OCI-LY1 (cell line): ENCODE measurements around the gene AARS1.

Experiments
- H2AFZ ChIP-seq: fragments of 200-600 bp; sonication (generic), shearing (Covaris generic); 2 replicates; pipeline ENCODE4 v1.6.0; 2014; ENCODE audit warnings: antibody characterized with exemption, mild to moderate bottlenecking, low read length
- H3F3A ChIP-seq: fragments of 200-600 bp; sonication (generic), shearing (Covaris generic); 2 replicates; pipeline ENCODE4 v1.6.0; 2014; ENCODE audit warnings: mild to moderate bottlenecking, antibody characterized with exemption, low read length, moderate library complexity; ENCODE audit not compliant: insufficient read depth
- H3K27ac ChIP-seq: fragments of 200-600 bp; sonication (generic); 2 replicates; pipeline ENCODE4 v1.5.1; 2014; ENCODE audit warnings: low read length, mixed run types, mild to moderate bottlenecking, low read depth; ENCODE audit not compliant: poor library complexity, severe bottlenecking
- H3K27me3 ChIP-seq: fragments of 200-600 bp; sonication (generic); 2 replicates; pipeline ENCODE4 v1.6.0; 2014; ENCODE audit warnings: antibody characterized with exemption, mild to moderate bottlenecking, low read length, moderate library complexity; ENCODE audit not compliant: insufficient read depth
- H3K36me3 ChIP-seq: fragments of 200-600 bp; sonication (generic); 2 replicates; pipeline ENCODE4 v1.6.1; 2014; ENCODE audit warnings: mild to moderate bottlenecking, antibody characterized with exemption, low read length, moderate library complexity, mixed read lengths; ENCODE audit not compliant: insufficient read depth
- H3K4me1 ChIP-seq: fragments of 200-600 bp; sonication (generic); 2 replicates; pipeline ENCODE4 v1.5.1; 2014; ENCODE audit warnings: mild to moderate bottlenecking, low read length, moderate library complexity; ENCODE audit not compliant: insufficient read depth, severe bottlenecking
- H3K4me2 ChIP-seq: fragments of 200-600 bp; sonication (generic), shearing (Covaris generic); 2 replicates; pipeline ENCODE4 v1.6.1; 2014; ENCODE audit warnings: low read length
- H3K4me3 ChIP-seq: fragments of 200-600 bp; sonication (generic); 2 replicates; pipeline ENCODE4 v1.5.1; 2014; ENCODE audit warnings: low read length, low read depth, mild to moderate bottlenecking, mixed read lengths; ENCODE audit not compliant: poor library complexity, severe bottlenecking
- H3K79me2 ChIP-seq: fragments of 200-600 bp; shearing (Covaris generic); 2 replicates; pipeline ENCODE4 v1.6.1; 2016; ENCODE audit warnings: mixed run types, low read length, mixed read lengths; ENCODE audit not compliant: insufficient read depth
- H3K9ac ChIP-seq: fragments of 200-600 bp; sonication (generic), shearing (Covaris generic); 2 replicates; pipeline ENCODE4 v1.6.1; 2014; ENCODE audit warnings: mild to moderate bottlenecking, low read length, mixed read lengths
- H3K9me2 ChIP-seq: fragments of 200-600 bp; sonication (generic), shearing (Covaris generic); 2 replicates; pipeline ENCODE4 v1.6.1; 2014; ENCODE audit warnings: low read depth, mild to moderate bottlenecking, low read length, mixed read lengths
- H3K9me3 ChIP-seq: fragments of 200-600 bp; shearing (Covaris generic); 2 replicates; pipeline ENCODE4 v1.6.1; 2014; ENCODE audit warnings: low read length, mixed read lengths
- H4K20me1 ChIP-seq: fragments of 200-600 bp; sonication (generic), shearing (Covaris generic); 2 replicates; pipeline ENCODE4 v1.6.0; 2016; ENCODE audit warnings: mild to moderate bottlenecking, low read length; ENCODE audit not compliant: insufficient read depth
- EZH2 ChIP-seq: fragments of 200-600 bp; sonication (generic), shearing (Covaris generic); IDR thresholded peaks from 2 replicates; pipeline ENCODE4 v1.8.0; 2017; ENCODE audit warnings: borderline replicate concordance, mixed run types, mild to moderate bottlenecking, antibody characterized with exemption, low read length, moderate library complexity, mixed read lengths
- TF ChIP-seq, protein P1 (sequence below): fragments of 200-600 bp; sonication (generic), shearing (Covaris generic); IDR thresholded peaks from 2 replicates; pipeline ENCODE4 v1.5.1; 2017; ENCODE audit warnings: mild to moderate bottlenecking, antibody characterized with exemption, low read length, moderate library complexity, mixed read lengths

AARS1 gene

DNA sequence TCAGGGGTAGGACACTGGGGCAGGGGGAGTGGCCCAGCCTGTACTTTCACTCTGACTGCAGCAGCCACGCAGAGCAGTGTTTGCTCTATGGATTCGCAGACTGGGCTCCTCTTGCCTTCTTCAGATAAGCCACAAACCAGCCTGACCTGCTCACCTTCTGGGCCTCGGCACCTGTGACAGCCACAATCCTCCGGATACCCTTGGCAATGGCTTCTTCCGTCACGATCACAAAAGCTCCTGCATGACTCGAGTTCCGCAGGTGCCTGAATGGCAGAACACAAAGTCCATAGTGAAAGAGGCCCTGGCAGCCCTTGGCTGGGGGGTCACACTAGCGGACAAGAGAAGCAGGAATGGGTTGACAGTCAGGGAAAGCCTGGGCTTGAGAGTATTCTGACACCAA is 33.7 kb downstream of the AARS1 start:
- TF ChIP-seq, protein P1, sequence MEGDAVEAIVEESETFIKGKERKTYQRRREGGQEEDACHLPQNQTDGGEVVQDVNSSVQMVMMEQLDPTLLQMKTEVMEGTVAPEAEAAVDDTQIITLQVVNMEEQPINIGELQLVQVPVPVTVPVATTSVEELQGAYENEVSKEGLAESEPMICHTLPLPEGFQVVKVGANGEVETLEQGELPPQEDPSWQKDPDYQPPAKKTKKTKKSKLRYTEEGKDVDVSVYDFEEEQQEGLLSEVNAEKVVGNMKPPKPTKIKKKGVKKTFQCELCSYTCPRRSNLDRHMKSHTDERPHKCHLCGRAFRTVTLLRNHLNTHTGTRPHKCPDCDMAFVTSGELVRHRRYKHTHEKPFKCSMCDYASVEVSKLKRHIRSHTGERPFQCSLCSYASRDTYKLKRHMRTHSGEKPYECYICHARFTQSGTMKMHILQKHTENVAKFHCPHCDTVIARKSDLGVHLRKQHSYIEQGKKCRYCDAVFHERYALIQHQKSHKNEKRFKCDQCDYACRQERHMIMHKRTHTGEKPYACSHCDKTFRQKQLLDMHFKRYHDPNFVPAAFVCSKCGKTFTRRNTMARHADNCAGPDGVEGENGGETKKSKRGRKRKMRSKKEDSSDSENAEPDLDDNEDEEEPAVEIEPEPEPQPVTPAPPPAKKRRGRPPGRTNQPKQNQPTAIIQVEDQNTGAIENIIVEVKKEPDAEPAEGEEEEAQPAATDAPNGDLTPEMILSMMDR = no peak
- TF ChIP-seq EZH2 = no peak
- no peaks in the 10 kb centered on the region for H4K20me1 ChIP-seq
- no peak overlapping the region for H3K27ac ChIP-seq
- H3F3A ChIP-seq = no peaks in the 10 kb centered on the region
- peaks cover 88% of the 10 kb centered on the region for H3K36me3 ChIP-seq
- no peak overlapping the region for H3K4me3 ChIP-seq
- no peaks in the 10 kb centered on the region for H3K4me1 ChIP-seq
- no peak overlapping the region for H3K4me2 ChIP-seq
- H3K9me3 ChIP-seq = no peaks in the 10 kb centered on the region
- peaks cover 5% of the 10 kb centered on the region for H3K79me2 ChIP-seq
- H2AFZ ChIP-seq = no peak overlapping the region
- H3K27me3 ChIP-seq = no peaks in the 10 kb centered on the region
- no peak overlapping the region for H3K9ac ChIP-seq
- H3K9me2 ChIP-seq = no peaks in the 10 kb centered on the region

DNA sequence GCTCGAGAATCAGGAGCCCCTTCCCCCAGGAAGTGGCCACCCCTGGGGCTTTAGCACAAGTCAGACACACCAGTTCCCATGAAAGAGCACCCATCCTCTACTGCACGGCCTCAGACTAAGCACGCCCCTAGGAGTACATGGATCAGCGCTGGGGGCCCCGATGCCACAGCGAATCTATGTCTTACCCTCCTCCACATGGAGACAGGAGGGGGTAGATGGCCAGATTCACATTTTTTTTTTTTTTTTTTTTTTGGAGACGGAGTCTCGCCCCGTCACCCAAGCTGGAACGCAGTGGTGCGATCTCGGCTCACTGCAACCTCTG is 34.4 kb downstream of the AARS1 start:
- Histone ChIP-seq H2AFZ (no peak overlapping the region), H3K9me3 (no peaks in the 10 kb centered on the region), H3K27ac (no peak overlapping the region), H3K4me3 (no peak overlapping the region), H3K4me1 (peaks cover 4% of the 10 kb centered on the region), H3K79me2 (peaks cover 10% of the 10 kb centered on the region), H3K4me2 (no peak overlapping the region), H3K36me3 (peaks cover 85% of the 10 kb centered on the region), H3K27me3 (no peaks in the 10 kb centered on the region), H4K20me1 (no peaks in the 10 kb centered on the region), H3K9me2 (no peaks in the 10 kb centered on the region), H3K9ac (no peak overlapping the region), H3F3A (no peaks in the 10 kb centered on the region)
- TF ChIP-seq, protein P1 = no peak
- no peak for TF ChIP-seq EZH2

DNA sequence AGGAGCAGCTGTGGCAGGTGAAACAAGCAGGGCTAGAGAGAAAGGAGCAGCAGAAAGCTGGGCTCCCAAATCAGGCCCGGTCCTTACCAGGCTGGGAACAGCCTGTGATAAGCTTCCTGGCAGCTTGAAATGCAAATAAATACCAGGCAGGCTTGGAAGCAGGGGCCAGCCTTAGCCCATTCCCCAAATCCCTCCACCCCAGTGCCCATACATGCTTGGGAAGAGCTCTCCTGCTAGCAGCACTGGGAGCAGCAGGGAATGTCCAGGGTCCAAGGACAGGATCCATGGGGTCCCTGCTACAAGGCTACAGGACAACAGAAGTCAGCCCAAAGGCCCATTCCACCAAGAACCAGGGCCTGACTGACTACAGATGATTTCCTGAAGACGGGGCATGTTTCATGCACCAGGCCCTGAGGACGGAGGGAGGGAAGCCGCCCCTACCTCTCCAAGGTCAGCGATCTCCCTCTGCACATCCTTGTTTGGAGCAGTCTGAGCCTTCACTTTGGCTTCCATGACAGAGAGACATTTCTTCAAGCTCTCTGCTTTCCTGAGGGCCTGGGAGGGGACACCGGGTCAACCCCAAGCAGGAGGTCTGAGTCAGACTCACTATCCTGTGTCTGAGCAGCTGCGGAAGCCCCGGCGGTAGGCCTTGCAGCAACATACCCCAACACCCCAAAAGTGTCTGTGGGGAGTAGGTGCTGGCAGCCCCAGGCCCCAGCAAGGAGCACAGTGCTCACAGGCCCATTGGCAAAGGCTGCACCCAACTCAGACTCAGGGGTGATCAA is 34.9 kb downstream of the AARS1 start:
- H3K9ac ChIP-seq = no peak overlapping the region
- TF ChIP-seq, protein P1 = no peak; the same call in 1 of the 2 replicates
- no peak for TF ChIP-seq EZH2
- H2AFZ ChIP-seq = no peak overlapping the region
- no peak overlapping the region for H3K4me3 ChIP-seq
- no peaks in the 10 kb centered on the region for H3K27me3 ChIP-seq
- H3K79me2 ChIP-seq = peaks cover 16% of the 10 kb centered on the region
- H3K4me2 ChIP-seq = no peak overlapping the region
- H4K20me1 ChIP-seq = no peaks in the 10 kb centered on the region
- H3F3A ChIP-seq = no peaks in the 10 kb centered on the region
- no peak overlapping the region for H3K27ac ChIP-seq
- H3K36me3 ChIP-seq = peaks cover 83% of the 10 kb centered on the region
- H3K4me1 ChIP-seq = peaks cover 10% of the 10 kb centered on the region
- H3K9me2 ChIP-seq = no peaks in the 10 kb centered on the region
- H3K9me3 ChIP-seq = no peaks in the 10 kb centered on the region
